H1 (cell line): Measurements from ENCODE around the gene TPSAB1.

Source experiments
- ATF2 ChIP-seq: IDR thresholded peaks from 2 replicates; pipeline ENCODE4 v1.6.1; 2012; ENCODE audit warnings: low read length, inconsistent platforms
- BACH1 ChIP-seq: IDR thresholded peaks from 2 replicates; pipeline ENCODE4 v1.6.1; 2012; ENCODE audit warnings: low read length, improper control_type of control experiment
- BRCA1 ChIP-seq: IDR thresholded peaks from 2 replicates; pipeline ENCODE4 v1.6.1; 2012; ENCODE audit warnings: low read depth, low read length, improper control_type of control experiment
- CTCF ChIP-seq, 3 experiments: IDR thresholded peaks; 1 replicate in 2 of 3; 2 replicates in 1 of 3; pipeline versions ENCODE4 v1.5.1 to v1.6.1; 2011; ENCODE audit warnings: low read length in 3 of 3, mild to moderate bottlenecking in 3 of 3, inconsistent platforms in 2 of 3, low read depth in 1 of 3, moderate library complexity in 1 of 3; ENCODE audit not compliant: insufficient read depth in 1 of 3; ENCODE audit errors: control extremely low read depth in 1 of 3
- POLR2AphosphoS5 ChIP-seq: IDR thresholded peaks from 2 replicates; pipeline ENCODE4 v1.6.1; 2011; ENCODE audit warnings: low read depth, low read length
- TAF1 ChIP-seq: IDR thresholded peaks from 2 replicates; pipeline ENCODE4 v1.6.1; 2011; ENCODE audit warnings: mild to moderate bottlenecking, low read depth, low read length

- no peak for TF ChIP-seq TAF1
- TF ChIP-seq CTCF (IDR thresholded peaks at IDR 0.05; ENCODE audit: control extremely low read depth in 1 of 3, insufficient read depth in 1 of 3, low read depth in 1 of 3, low read length in 3 of 3), result no peak
- no peak for TF ChIP-seq BACH1
- TF ChIP-seq POLR2AphosphoS5, result no peak
- no peak for TF ChIP-seq ATF2
- TF ChIP-seq BRCA1, result no peak
Measured at GRCh38 chr16:1211451-1212268, 28.8 kb upstream of the TPSAB1 start.
